Body of pancreas (tissue), 4 donors: ENCODE measurements around the gene ACOT6.

Source experiments
- CTCF ChIP-seq, 7 experiments: fragments of 450-650 bp in 4 of 7; fragments of 200-600 bp in 3 of 7; sonication (generic) in 3 of 7; IDR thresholded peaks; one replicate each; pipeline ENCODE4 v1.5.1; 2016 to 2019; ENCODE audit warnings: antibody characterized with exemption in 7 of 7
- POLR2A ChIP-seq, 3 donors: fragments of 450-650 bp; IDR thresholded peaks; one replicate each; pipeline ENCODE4 v1.6.1; 2016; ENCODE audit warnings: antibody characterized with exemption in 3 of 3, mild to moderate bottlenecking in 2 of 3

DNA sequence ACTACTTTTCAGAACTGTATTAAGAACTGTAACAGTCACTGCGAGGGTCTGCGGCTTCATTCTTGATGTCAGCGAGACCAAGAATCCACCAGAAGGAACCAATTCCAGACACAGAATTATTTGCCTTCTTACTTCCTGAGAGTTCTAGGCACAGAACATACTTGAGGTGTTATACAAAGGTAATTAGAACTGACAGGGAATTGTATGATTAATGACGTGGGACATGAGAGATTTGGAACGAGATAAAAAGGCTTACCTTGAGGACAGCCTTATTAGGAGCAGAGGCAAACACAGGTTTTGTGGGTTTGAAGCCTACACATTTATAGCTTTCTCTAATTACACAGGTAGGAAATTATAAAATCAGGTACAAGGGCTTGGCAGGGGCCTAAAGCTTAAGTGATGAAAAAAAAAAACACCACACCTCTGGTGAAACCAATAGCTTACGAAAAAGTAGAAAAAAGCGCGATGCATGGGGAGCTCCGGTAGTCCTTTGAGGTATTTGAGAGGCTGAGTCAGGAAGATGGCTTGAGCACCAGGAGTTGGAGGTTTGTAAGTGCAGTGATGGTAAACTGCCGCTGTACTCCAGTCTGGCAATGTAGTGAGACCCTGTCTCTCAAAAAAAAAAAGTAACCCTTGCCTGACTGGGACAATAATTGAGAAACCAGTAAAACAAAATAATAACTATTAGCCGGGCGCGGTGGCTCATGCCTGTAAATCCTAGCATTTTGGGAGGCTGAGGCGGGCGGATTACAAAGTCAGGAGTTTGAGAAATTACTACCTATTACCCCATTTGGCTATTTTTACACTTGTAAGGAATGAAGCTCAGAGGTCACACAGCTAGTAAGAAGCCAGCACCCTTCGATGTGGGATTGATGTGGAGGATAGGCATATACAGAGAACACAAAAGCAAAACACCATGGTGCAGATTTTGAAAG, 44.1 kb upstream of the ACOT6 start:
- TF ChIP-seq CTCF (IDR thresholded peaks at IDR 0.05) (no peak), POLR2A (IDR thresholded peaks at IDR 0.05) (no peak)
